Measurements from ENCODE around the gene SP1.
"Not testable (repeated sequence)": the region's sequence is repeated elsewhere in the genome, so short reads cannot be mapped to it uniquely, and the experiment has no call there.

SP1 gene

GRCh38 chr12:53414756-53415417 lies 34.9 kb downstream of the SP1 start:
- no peak overlapping the region for H3K27ac ChIP-seq (ENCODE audit: low read length)
- no peak overlapping the region for H2AFZ ChIP-seq (ENCODE audit: low read depth, low read length)
- no peak overlapping the region for H3K4me3 ChIP-seq (ENCODE audit: low read depth in 1 of 2, low read length in 2 of 2)
- no peaks in the 10 kb centered on the region for H3K79me2 ChIP-seq (ENCODE audit: insufficient read depth, low read length)
- no peaks in the 10 kb centered on the region for H3K27me3 ChIP-seq (ENCODE audit: insufficient read depth, low read length, poor library complexity)
- TF ChIP-seq CTCF (IDR thresholded peaks at IDR 0.05; ENCODE audit: borderline replicate concordance, extremely low read depth, low read length, poor library complexity, severe bottlenecking) (no peak), EZH2 (IDR thresholded peaks at IDR 0.05; ENCODE audit: borderline replicate concordance, low read depth, low read length, severe bottlenecking) (no peak)
- H3K9me3 ChIP-seq (ENCODE audit: insufficient read depth, low read length, severe bottlenecking), result no peaks in the 10 kb centered on the region
- no peak overlapping the region for H3K4me2 ChIP-seq (ENCODE audit: insufficient read depth, low read length)
- H3K9ac ChIP-seq (ENCODE audit: low read depth, low read length), result no peak overlapping the region
- no peaks in the 10 kb centered on the region for H3K4me1 ChIP-seq (ENCODE audit: insufficient read depth, low read length)
- no peak for DNase-seq
- peaks cover 5% of the 10 kb centered on the region for H4K20me1 ChIP-seq (ENCODE audit: insufficient read depth, low read length)
- H3K36me3 ChIP-seq (ENCODE audit: insufficient read depth, low read length), result peaks cover 33% of the 10 kb centered on the region
- ATAC-seq (ENCODE audit: insufficient read depth, low read depth), result no peak

DNA sequence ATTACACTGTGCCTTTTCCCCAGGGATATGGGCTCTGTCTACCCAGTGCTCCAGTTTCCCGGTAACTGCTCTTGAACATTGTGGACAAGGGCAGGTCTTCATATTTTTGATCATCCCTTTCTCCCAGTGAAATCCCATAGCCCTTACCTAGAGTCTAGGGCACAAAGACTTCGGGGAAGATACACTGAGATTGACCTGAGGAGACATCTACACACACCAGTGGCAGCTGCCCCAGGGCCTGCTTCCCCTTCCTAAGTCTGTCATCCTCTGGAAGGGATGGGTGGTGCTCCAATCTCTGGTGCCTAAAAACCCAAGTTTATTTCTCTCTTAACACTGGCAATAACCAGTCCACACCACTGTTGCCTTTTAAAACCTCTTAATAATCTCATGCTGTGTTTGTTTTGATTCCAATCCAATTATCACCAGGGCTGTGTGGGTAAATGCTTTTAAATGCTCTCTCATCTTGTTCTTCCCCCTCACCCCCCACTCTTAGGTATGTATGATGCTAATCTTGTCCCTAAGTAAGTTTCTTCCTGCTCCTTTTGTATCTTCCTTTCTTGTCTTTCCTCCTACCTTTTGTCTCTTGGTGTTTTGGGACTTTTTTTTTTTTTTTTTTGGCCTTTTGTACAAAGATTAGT lies 35.9 kb downstream of the SP1 start:
- not testable (repeated sequence) for H3K4me3 ChIP-seq (ENCODE audit: low read depth in 1 of 2, low read length in 2 of 2); H3K79me2 ChIP-seq (ENCODE audit: insufficient read depth, low read length); DNase-seq; H3K27ac ChIP-seq (ENCODE audit: low read length); H4K20me1 ChIP-seq (ENCODE audit: insufficient read depth, low read length); H3K4me1 ChIP-seq (ENCODE audit: insufficient read depth, low read length); ATAC-seq (ENCODE audit: insufficient read depth, low read depth); H3K9me3 ChIP-seq (ENCODE audit: insufficient read depth, low read length, severe bottlenecking); H2AFZ ChIP-seq (ENCODE audit: low read depth, low read length); H3K27me3 ChIP-seq (ENCODE audit: insufficient read depth, low read length, poor library complexity); H3K4me2 ChIP-seq (ENCODE audit: insufficient read depth, low read length); H3K9ac ChIP-seq (ENCODE audit: low read depth, low read length)
- H3K36me3 ChIP-seq (ENCODE audit: insufficient read depth, low read length), result peaks cover 29% of the 10 kb centered on the region

DNA sequence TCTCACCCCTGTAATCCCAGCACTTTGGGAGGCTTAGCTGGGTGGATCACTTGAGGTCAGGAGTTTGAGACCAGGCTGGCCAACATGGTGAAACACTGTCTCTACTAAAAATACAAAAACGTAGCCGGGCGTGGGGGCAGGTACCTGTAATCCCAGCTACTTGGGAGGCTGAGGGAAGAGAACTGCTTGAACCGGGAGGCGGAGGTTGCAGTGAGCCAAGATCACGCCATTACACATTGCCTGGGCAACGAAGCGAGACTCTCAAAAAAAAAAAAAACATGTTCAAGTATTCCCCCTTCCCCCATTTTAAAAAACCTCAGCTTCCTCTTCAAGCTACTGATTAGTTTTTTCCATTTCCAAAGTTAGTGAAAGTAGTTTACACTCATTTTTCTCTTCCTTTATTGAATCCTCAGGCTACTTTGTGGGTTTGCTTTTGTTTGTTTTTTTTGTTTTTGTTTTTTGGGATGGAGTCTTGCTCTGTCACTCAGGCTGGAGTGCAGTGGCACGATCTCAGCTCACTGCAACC lies 37.4 kb downstream of the SP1 start:
- not testable (repeated sequence) for H3K4me1 ChIP-seq (ENCODE audit: insufficient read depth, low read length); ATAC-seq (ENCODE audit: insufficient read depth, low read depth); H3K27ac ChIP-seq (ENCODE audit: low read length); H3K79me2 ChIP-seq (ENCODE audit: insufficient read depth, low read length); H4K20me1 ChIP-seq (ENCODE audit: insufficient read depth, low read length); H3K4me2 ChIP-seq (ENCODE audit: insufficient read depth, low read length); H3K4me3 ChIP-seq (ENCODE audit: low read depth in 1 of 2, low read length in 2 of 2); DNase-seq; H2AFZ ChIP-seq (ENCODE audit: low read depth, low read length); H3K9me3 ChIP-seq (ENCODE audit: insufficient read depth, low read length, severe bottlenecking); H3K9ac ChIP-seq (ENCODE audit: low read depth, low read length); H3K27me3 ChIP-seq (ENCODE audit: insufficient read depth, low read length, poor library complexity)
- peaks cover 15% of the 10 kb centered on the region; the same call in 1 of the 2 replicates for H3K36me3 ChIP-seq (ENCODE audit: insufficient read depth, low read length)

DNA sequence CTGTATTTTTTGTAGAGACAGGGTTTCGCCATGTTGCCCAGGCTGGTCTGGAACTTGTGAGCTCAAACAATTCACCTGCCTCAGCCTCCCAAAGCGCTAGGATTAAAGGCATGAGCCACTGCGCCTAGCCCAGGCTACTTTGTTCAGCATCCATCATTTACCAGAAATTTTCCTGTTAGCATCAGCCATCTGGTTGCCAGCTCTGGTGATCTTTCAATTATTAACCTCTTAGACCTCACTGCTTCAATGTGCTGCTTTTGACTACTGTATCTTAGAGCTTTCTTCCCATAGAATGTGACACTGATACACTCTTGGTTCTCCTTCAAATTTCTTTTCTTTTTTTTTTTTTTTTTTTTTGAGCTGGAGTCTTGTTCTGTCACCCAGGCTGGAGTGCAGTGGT lies 38.2 kb downstream of the SP1 start:
- ATAC-seq (ENCODE audit: insufficient read depth, low read depth) (no peak), DNase-seq (no peak)
- peaks cover 10% of the 10 kb centered on the region; the same call in 1 of the 2 replicates for H3K36me3 ChIP-seq (ENCODE audit: insufficient read depth, low read length)
- no peak overlapping the region for H3K4me3 ChIP-seq (ENCODE audit: low read depth in 1 of 2, low read length in 2 of 2)
- no peak overlapping the region for H3K9ac ChIP-seq (ENCODE audit: low read depth, low read length)
- no peak overlapping the region for H2AFZ ChIP-seq (ENCODE audit: low read depth, low read length)
- H3K4me2 ChIP-seq (ENCODE audit: insufficient read depth, low read length), result no peak overlapping the region
- no peak overlapping the region for H3K27ac ChIP-seq (ENCODE audit: low read length)
- H4K20me1 ChIP-seq (ENCODE audit: insufficient read depth, low read length), result no peaks in the 10 kb centered on the region
- H3K4me1 ChIP-seq (ENCODE audit: insufficient read depth, low read length), result peaks cover 4% of the 10 kb centered on the region
- H3K79me2 ChIP-seq (ENCODE audit: insufficient read depth, low read length), result no peaks in the 10 kb centered on the region
- TF ChIP-seq EZH2 (IDR thresholded peaks at IDR 0.05; ENCODE audit: borderline replicate concordance, low read depth, low read length, severe bottlenecking) (no peak), CTCF (IDR thresholded peaks at IDR 0.05; ENCODE audit: borderline replicate concordance, extremely low read depth, low read length, poor library complexity, severe bottlenecking) (no peak)
- H3K27me3 ChIP-seq (ENCODE audit: insufficient read depth, low read length, poor library complexity), result no peaks in the 10 kb centered on the region
- no peaks in the 10 kb centered on the region for H3K9me3 ChIP-seq (ENCODE audit: insufficient read depth, low read length, severe bottlenecking)

Measured in DND-41 (cell line).